EH (cell line): ENCODE results near the gene TTLL4.
A peak's percentile ranks its signal among the peaks of the same experiment; 100 is the strongest.
"Not testable (repeated sequence)": the region's sequence is repeated elsewhere in the genome, so short reads cannot be mapped to it uniquely, and the experiment has no call there.

Experiments used
- DNase-seq: peaks from one replicate; pipeline ENCODE4 v3.0.0-alpha.2; 2015; ENCODE audit warnings: low read depth

TTLL4 gene

GRCh38 chr2:218745559-218746469 is 35.2 kb downstream of the TTLL4 start:
- DNase-seq = peak; percentile 28

GRCh38 chr2:218746470-218746795 is 35.8 kb downstream of the TTLL4 start:
- DNase-seq = peak; percentile 4

- no peak for DNase-seq
Observed at GRCh38 chr2:218746960-218747359, 36.3 kb downstream of the TTLL4 start.

GRCh38 chr2:218748741-218749441 is 38.3 kb downstream of the TTLL4 start:
- no peak for DNase-seq

GRCh38 chr2:218754201-218754600 is 43.6 kb downstream of the TTLL4 start:
- DNase-seq = no peak

- DNase-seq = no peak
Observed at GRCh38 chr2:218754781-218755180, 44.1 kb downstream of the TTLL4 start.

- DNase-seq = no peak
Observed at GRCh38 chr2:218755198-218755566, 44.5 kb downstream of the TTLL4 start.

GRCh38 chr2:218755567-218756404 is 45.2 kb downstream of the TTLL4 start:
- no peak for DNase-seq

GRCh38 chr2:218756599-218757377 is 46.2 kb downstream of the TTLL4 start:
- DNase-seq = no peak

GRCh38 chr2:218761795-218762194 is 51.2 kb downstream of the TTLL4 start:
- DNase-seq = no peak

- not testable (repeated sequence) for DNase-seq
Observed at GRCh38 chr2:218772759-218773158, 62.1 kb downstream of the TTLL4 start.

- no peak for DNase-seq
Observed at GRCh38 chr2:218773881-218774280, 63.2 kb downstream of the TTLL4 start.

GRCh38 chr2:218776488-218776887 is 65.9 kb downstream of the TTLL4 start:
- no peak for DNase-seq

- no peak for DNase-seq
Observed at GRCh38 chr2:218777276-218777990, 66.8 kb downstream of the TTLL4 start.

GRCh38 chr2:218780046-218780445 is 69.4 kb downstream of the TTLL4 start:
- no peak for DNase-seq

- no peak for DNase-seq
Observed at GRCh38 chr2:218780851-218781690, 70.4 kb downstream of the TTLL4 start.

GRCh38 chr2:218781691-218782527 is 71.3 kb downstream of the TTLL4 start, which contains the start of gene CYP27A1:
TSS of gene CYP27A1 (plus strand) at chr2:218782147. CDS start at chr2:218782183, 36 bp downstream.
- peak; percentile 44 for DNase-seq

GRCh38 chr2:218782528-218782844 is 71.9 kb downstream of the TTLL4 start:
- DNase-seq = peak; percentile 19

- DNase-seq = no peak
Observed at GRCh38 chr2:218783688-218784087, 73.1 kb downstream of the TTLL4 start.
